Hematopoietic multipotent progenitor cell treated with erythropoietin and hydrocortisone succinate and interleukin-3 and kit ligand, for 8 days (in vitro differentiated cells): ENCODE results near the gene LYG2.
"Not testable (repeated sequence)": the region's sequence is repeated elsewhere in the genome, so short reads cannot be mapped to it uniquely, and the experiment has no call there.

Experiments
- DNase-seq: peaks from one replicate; pipeline ENCODE4 v3.0.0-alpha.2; 2015

The LYG2 gene

GRCh38 chr2:99200076-99200800 is 55.2 kb downstream of the LYG2 start:
- no peak for DNase-seq

- no peak for DNase-seq
Observed at GRCh38 chr2:99198103-99198841, 57.2 kb downstream of the LYG2 start.

- DNase-seq, result not testable (repeated sequence)
Observed at GRCh38 chr2:99192364-99192763, 63.1 kb downstream of the LYG2 start.
